SJSA1 (cell line): ENCODE data around the gene SPRN. TPM values are rescaled to one million over a fixed set of nuclear protein-coding genes. Genes with fewer than 3 reads are reported as not detected.

ENCODE experiments used
- DNase-seq, 2 experiments: peaks; one replicate each; pipeline ENCODE4 v3.0.0-alpha.2; 2015 to 2020; ENCODE audit warnings: low spot score in 2 of 2, low read depth in 1 of 2
- H3K27ac ChIP-seq: fragments of 250-450 bp; sonication (Bioruptor Pico); 2 replicates; pipeline ENCODE4 v1.5.1; 2020; ENCODE audit warnings: mild to moderate bottlenecking, moderate library complexity
- H3K27me3 ChIP-seq: fragments of 250-450 bp; sonication (Bioruptor Pico); replicated peaks from 2 replicates; pipeline ENCODE4 v1.5.1; 2020; ENCODE audit warnings: mild to moderate bottlenecking, moderate library complexity
- H3K36me3 ChIP-seq: fragments of 250-450 bp; sonication (Bioruptor Pico); 2 replicates; pipeline ENCODE4 v1.5.1; 2020; ENCODE audit warnings: mild to moderate bottlenecking
- H3K4me1 ChIP-seq: fragments of 250-450 bp; sonication (Bioruptor Pico); replicated peaks from 2 replicates; pipeline ENCODE4 v1.6.1; 2021; ENCODE audit warnings: mild to moderate bottlenecking
- H3K4me3 ChIP-seq: fragments of 250-450 bp; sonication (Bioruptor Pico); 2 replicates; pipeline ENCODE4 v1.5.1; 2020; ENCODE audit warnings: mild to moderate bottlenecking
- H3K9me3 ChIP-seq: fragments of 250-450 bp; sonication (Bioruptor Pico); replicated peaks from 2 replicates; pipeline ENCODE4 v1.5.1; 2020; ENCODE audit warnings: mild to moderate bottlenecking
- total RNA-seq: library from RNA; depleted of rRNA; stranded (reverse); fragments of >200 nt; shearing (Covaris generic); gene quantifications from 2 replicates; pipeline ENCODE4 v1.2.3, GENCODE V29; 2014; rRNA removed

SPRN gene
- total RNA-seq, 1 experiment from 2014 or later = not detected

DNA sequence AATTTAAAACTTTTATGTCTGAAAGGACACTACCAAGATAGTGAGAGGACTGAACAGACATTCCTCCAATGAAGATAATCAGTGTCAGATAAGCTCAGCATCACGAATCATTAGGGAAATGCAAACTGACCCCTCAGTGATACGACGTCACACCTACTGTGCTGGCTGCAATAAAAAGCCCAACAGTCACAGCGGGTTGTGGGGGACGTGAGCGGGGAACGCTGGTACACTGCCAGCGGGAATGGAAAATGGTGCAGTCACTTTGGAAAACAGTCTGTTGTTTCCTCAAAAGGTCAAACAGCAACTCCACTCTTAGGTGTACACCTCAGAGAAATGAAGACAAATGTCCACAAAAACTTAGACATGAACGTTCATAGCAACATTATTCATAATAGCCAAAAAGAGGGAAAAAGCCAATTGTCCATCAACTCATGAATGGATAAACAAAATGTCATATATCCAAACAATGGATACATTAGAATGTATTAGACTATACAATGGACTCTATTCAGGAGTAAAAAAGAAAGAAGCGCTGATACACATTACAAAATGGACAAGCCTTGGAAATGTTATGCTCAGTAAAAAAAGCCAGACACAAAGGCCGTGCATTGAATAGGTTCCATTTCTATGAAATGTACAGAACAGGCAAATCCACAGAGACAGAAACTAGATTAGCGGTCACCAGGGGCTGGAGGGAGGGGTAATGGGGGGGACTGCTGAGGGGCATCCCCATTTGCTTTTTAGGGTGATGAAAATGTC lies 48.9 kb downstream of the SPRN start:
- Histone ChIP-seq H3K4me1 (peaks cover 29% of the 10 kb centered on the region), H3K4me3 (no peak overlapping the region), H3K9me3 (0 out of 2 replicates have a peak, but pooled peaks cover 5% of the 10 kb centered on the region), H3K27me3 (no peaks in the 10 kb centered on the region), H3K36me3 (peaks cover 10% of the 10 kb centered on the region), H3K27ac (no peak overlapping the region)
- DNase-seq = no peak

DNA sequence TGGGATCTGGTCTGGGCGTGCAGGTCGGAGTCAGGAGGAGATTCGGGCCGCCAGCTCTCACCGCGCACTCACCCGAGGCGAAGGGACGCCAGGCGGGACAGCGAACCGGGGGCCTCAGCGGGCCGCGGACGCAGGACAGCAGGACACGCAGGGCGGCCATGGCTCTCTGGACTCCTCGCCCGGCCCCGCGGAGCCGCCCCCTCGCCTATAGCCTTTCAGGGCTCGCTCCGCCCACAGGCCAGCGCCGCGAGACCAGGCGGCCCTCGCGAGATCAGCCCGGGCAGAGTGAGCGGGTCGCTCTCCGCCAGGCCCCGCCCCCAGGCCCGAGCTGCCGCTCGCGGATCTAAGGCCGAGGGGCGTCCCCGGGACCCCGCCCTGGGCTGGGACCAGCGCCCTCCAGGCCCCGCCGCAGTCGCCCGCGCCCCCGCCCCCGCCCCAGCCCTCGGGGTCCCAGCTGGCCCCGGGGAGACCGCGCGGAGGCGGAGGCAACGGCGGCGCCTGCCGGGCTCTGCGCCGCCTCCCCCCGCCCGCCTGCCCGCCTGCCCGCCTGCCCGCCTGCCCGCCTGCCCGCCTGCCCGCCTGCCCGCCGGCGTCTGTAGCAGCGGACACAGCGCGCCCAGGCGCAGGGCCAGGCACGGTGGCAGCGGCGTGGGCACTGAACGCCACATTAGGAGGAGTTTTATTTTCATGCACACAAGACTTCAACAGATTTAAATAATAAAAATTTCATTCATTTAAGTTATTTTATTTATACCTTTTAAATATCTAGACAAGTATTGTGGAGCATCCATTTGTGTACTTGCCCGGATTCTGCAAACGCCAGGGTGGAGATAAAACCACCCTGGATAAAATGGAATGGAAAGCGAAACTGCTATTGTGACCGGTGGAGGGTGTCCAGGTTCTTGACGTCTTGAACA lies 51.0 kb downstream of the SPRN start, which contains the start of gene ECHS1:
ECHS1 (minus strand) TSS at position 181 of the 917 bp plus-strand sequence; CDS start at position 160, 21 bp downstream.
- Histone ChIP-seq H3K4me1 (peaks cover 19% of the 10 kb centered on the region), H3K27me3 (no peaks in the 10 kb centered on the region), H3K27ac (peak within 1 kb of the TSS; percentile 80), H3K9me3 (0 out of 2 replicates have a peak, but pooled peaks cover 2% of the 10 kb centered on the region), H3K4me3 (peak within 1 kb of the TSS; percentile 81), H3K36me3 (peaks cover 24% of the 10 kb centered on the region)
- DNase-seq = peak; percentile 87 to 94

DNA sequence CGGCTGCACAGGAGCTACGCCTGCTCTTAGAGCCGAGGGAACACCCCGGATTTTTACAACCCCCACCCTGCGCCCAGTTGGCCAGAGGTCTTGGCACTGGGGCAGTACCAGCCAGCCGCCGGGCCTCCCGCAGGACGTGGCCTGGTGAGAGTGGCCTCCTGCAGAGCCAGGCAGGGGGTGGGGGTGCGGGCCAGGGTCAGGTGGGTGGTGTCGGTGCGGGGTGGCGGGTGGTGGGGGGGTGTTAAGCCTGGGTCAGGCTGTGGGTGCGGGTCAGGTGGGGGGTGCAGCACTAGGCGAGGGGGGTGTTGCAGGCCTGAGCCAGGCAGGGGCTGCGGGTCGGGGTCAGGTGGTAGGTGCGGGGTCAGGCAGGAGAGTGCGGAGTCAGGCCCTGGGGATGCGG lies 51.9 kb downstream of the SPRN start:
- Histone ChIP-seq H3K4me1 (peaks cover 11% of the 10 kb centered on the region), H3K36me3 (peaks cover 27% of the 10 kb centered on the region), H3K27ac (no peak overlapping the region), H3K9me3 (no peaks in the 10 kb centered on the region), H3K4me3 (peak overlapping the region; percentile 11; the same call in 1 of the 2 replicates), H3K27me3 (no peaks in the 10 kb centered on the region)
- DNase-seq = no peak

Other genes starting within 250 kb of the SPRN start
- not detected in 2 replicates for gene UTF1, start 194.4 kb downstream of the SPRN start, total RNA-seq
- gene VENTX, start 186.8 kb downstream of the SPRN start, total RNA-seq = not detected in 2 replicates
- gene ADAM8, start 147.8 kb downstream of the SPRN start, total RNA-seq = 0.03 TPM in 1 of 2 replicates, not detected in the other
- gene TUBGCP2, start 115.8 kb downstream of the SPRN start, total RNA-seq = 49.7 and 74.3 TPM in 2 replicates
- gene ZNF511, start 115.7 kb downstream of the SPRN start, total RNA-seq = 22.7 and 37.9 TPM in 2 replicates
- gene CALY, start 87.7 kb downstream of the SPRN start, total RNA-seq = not detected in 2 replicates
- gene PRAP1, start 77.3 kb downstream of the SPRN start, total RNA-seq = not detected in 2 replicates
- gene FUOM, start 66.6 kb downstream of the SPRN start, total RNA-seq = 2.5 and 6.2 TPM in 2 replicates
- 106 and 145 TPM in 2 replicates for gene ECHS1, start 51.3 kb downstream of the SPRN start, total RNA-seq
- gene PAOX, start 45.4 kb downstream of the SPRN start, total RNA-seq = 8.7 and 9.9 TPM in 2 replicates
- 36.8 and 50.5 TPM in 2 replicates for gene MTG1, start 30.5 kb downstream of the SPRN start, total RNA-seq
- gene SCART1, start 29.3 kb upstream of the SPRN start, total RNA-seq = 0.09 and 0.18 TPM in 2 replicates
- 0.37 TPM in 1 of 2 replicates, not detected in the other for gene CYP2E1, start 102.7 kb upstream of the SPRN start, total RNA-seq
- gene SYCE1, start 141.0 kb upstream of the SPRN start, total RNA-seq = not detected in 2 replicates
- not detected in 2 replicates for gene FRG2B, start 202.2 kb upstream of the SPRN start, total RNA-seq